HepG2 (cell line): ENCODE data around the gene TOR1B. TPM values are rescaled to one million over a fixed set of nuclear protein-coding genes. Genes with fewer than 3 reads are reported as not detected.

Source experiments
- ATAC-seq: fragments of 200-7000 bp; cut with Tn5 transposase; 3 replicates; pipeline ENCODE4 v1.9.1; 2020; ENCODE audit warnings: mild to moderate bottlenecking, moderate library complexity
- BruUV-seq: library from RNA; stranded (reverse); fragments of 400-500 nt; replicated peaks from 2 replicates; lab custom pipeline; 2021; lab: Mats Ljungman, UMichigan
- CTCF ChIA-PET: fragments of 300-600 bp; formaldehyde crosslinking; extraction: SDS; loops from one replicate; lab custom pipeline; 2021; ENCODE audit warnings: low total read pairs, inconsistent platforms, low intra/inter-chr PET ratio; lab: Yijun Ruan, JAX
- POLR2A ChIA-PET: fragments of 350-600 bp; sonication (Branson Sonifier 250); formaldehyde crosslinking; loops from one replicate; lab custom pipeline; 2020; ENCODE audit warnings: antibody characterized with exemption, inconsistent platforms; lab: Yijun Ruan, JAX
- DNase-seq: peaks from one replicate; pipeline ENCODE4 v3.0.0-alpha.2; 2015; ENCODE audit warnings: low spot score
- FAIRE-seq: peaks from 3 replicates; lab custom pipeline; 2011; peaks lifted over from hg19 to GRCh38; lab: Jason Lieb, UNC
- H2AFZ ChIP-seq: one replicate; pipeline ENCODE4 v1.6.1; 2011; ENCODE audit warnings: low read length, inconsistent platforms
- H3K27ac ChIP-seq: fragments of 300-600 bp; 3 replicates; pipeline ENCODE4 v1.8.0; 2011; ENCODE audit warnings: mixed run types, mild to moderate bottlenecking, mixed read lengths, low read length, inconsistent platforms; ENCODE audit not compliant: insufficient read depth; ENCODE audit errors: extremely low read length
- H3K27me3 ChIP-seq, 2 experiments: fragments of 200-600 bp in 1 of 2; 2 replicates in 1 of 2; 3 replicates in 1 of 2; pipeline versions ENCODE4 v1.6.0 to v1.8.0; 2011; ENCODE audit warnings: low read length in 2 of 2, mild to moderate bottlenecking in 2 of 2, moderate library complexity in 2 of 2, inconsistent platforms in 1 of 2; ENCODE audit not compliant: insufficient read depth in 2 of 2, control insufficient read depth in 1 of 2
- H3K36me3 ChIP-seq, 2 experiments: fragments of 200-600 bp in 1 of 2; replicated peaks in 1 of 2; 2 replicates in 1 of 2; 3 replicates in 1 of 2; pipeline versions ENCODE4 v1.5.1 to v1.8.0; 2011; ENCODE audit warnings: low read length in 2 of 2, inconsistent platforms in 1 of 2; ENCODE audit not compliant: insufficient read depth in 2 of 2, control insufficient read depth in 1 of 2
- H3K4me1 ChIP-seq: 2 replicates; pipeline ENCODE4 v1.5.1; 2012; ENCODE audit warnings: low read length, inconsistent platforms; ENCODE audit not compliant: insufficient read depth
- H3K4me2 ChIP-seq: 2 replicates; pipeline ENCODE4 v1.6.0; 2011; ENCODE audit warnings: low read depth, low read length, inconsistent platforms
- H3K4me3 ChIP-seq, 3 experiments: fragments of 200-600 bp in 1 of 3; sonication (generic), shearing (Covaris generic) in 1 of 3; replicated peaks in 1 of 3; 2 replicates each; pipeline ENCODE4 v1.5.1; 2011 to 2016; ENCODE audit warnings: low read length in 3 of 3, inconsistent platforms in 2 of 3, low read depth in 2 of 3, mild to moderate bottlenecking in 2 of 3, control low read depth in 1 of 3, mixed read lengths in 1 of 3; ENCODE audit not compliant: insufficient read depth in 1 of 3
- H3K79me2 ChIP-seq: one replicate; pipeline ENCODE4 v1.6.1; 2011; ENCODE audit warnings: low read length, inconsistent platforms; ENCODE audit not compliant: insufficient read depth
- H3K9ac ChIP-seq: 2 replicates; pipeline ENCODE4 v1.6.0; 2011; ENCODE audit warnings: mild to moderate bottlenecking, low read depth, low read length, inconsistent platforms; ENCODE audit not compliant: insufficient read depth
- H3K9me3 ChIP-seq: 2 replicates; pipeline ENCODE4 v1.5.1; 2012; ENCODE audit warnings: mild to moderate bottlenecking, low read length
- H4K20me1 ChIP-seq: 2 replicates; pipeline ENCODE4 v1.6.0; 2011; ENCODE audit warnings: inconsistent platforms, mild to moderate bottlenecking, low read length, moderate library complexity; ENCODE audit not compliant: insufficient read depth
- CREB3 ChIP-seq: sonication (generic); formaldehyde crosslinking; IDR thresholded peaks from 2 replicates; pipeline ENCODE4 v1.5.0; 2020; ENCODE audit warnings: missing genetic modification reagents
- HOXA3 ChIP-seq: sonication (generic); formaldehyde crosslinking; IDR thresholded peaks from 2 replicates; pipeline ENCODE4 v1.5.0; 2020; ENCODE audit warnings: missing genetic modification reagents
- KLF12 ChIP-seq: sonication (generic); formaldehyde crosslinking; IDR thresholded peaks from 2 replicates; pipeline ENCODE4 v1.4.0; 2020; ENCODE audit warnings: missing genetic modification reagents, borderline replicate concordance
- MTF2 ChIP-seq: sonication (generic); formaldehyde crosslinking; IDR thresholded peaks from 2 replicates; pipeline ENCODE4 v1.5.0; 2020; ENCODE audit warnings: missing genetic modification reagents, borderline replicate concordance
- PBX2 ChIP-seq: IDR thresholded peaks from 2 replicates; pipeline ENCODE4 v1.6.1; 2016; ENCODE audit warnings: control low read depth
- SMAD3 ChIP-seq: sonication (generic); formaldehyde crosslinking; IDR thresholded peaks from 2 replicates; pipeline ENCODE4 v1.4.0; 2020; ENCODE audit warnings: missing genetic modification reagents
- YEATS2 ChIP-seq: sonication (generic); formaldehyde crosslinking; IDR thresholded peaks from 2 replicates; pipeline ENCODE4 v1.4.0; 2020; ENCODE audit warnings: missing genetic modification reagents, borderline replicate concordance
- ZBTB40 ChIP-seq, 2 experiments: fragments of 450-650 bp in 1 of 2; sonication (generic) in 1 of 2; formaldehyde crosslinking in 1 of 2; IDR thresholded peaks; 2 replicates each; pipeline versions ENCODE4 v1.6.1 to v1.8.0; 2016 to 2022; ENCODE audit warnings: antibody characterized with exemption in 1 of 2, mild to moderate bottlenecking in 1 of 2, missing genetic modification reagents in 1 of 2
- ZBTB46 ChIP-seq: sonication (generic); formaldehyde crosslinking; IDR thresholded peaks from 2 replicates; pipeline ENCODE4 v1.4.0; 2020; ENCODE audit warnings: mild to moderate bottlenecking, missing genetic modification reagents, borderline replicate concordance
- ZNF350 ChIP-seq: sonication (generic); formaldehyde crosslinking; IDR thresholded peaks from 2 replicates; pipeline ENCODE4 v1.4.0; 2020; ENCODE audit warnings: mild to moderate bottlenecking, low read depth, missing genetic modification reagents, borderline replicate concordance
- ZNF383 ChIP-seq: sonication (generic); formaldehyde crosslinking; IDR thresholded peaks from 2 replicates; pipeline ENCODE4 v1.4.0; 2020; ENCODE audit warnings: missing genetic modification reagents, mild to moderate bottlenecking, borderline replicate concordance
- ZNF670 ChIP-seq: sonication (generic); formaldehyde crosslinking; IDR thresholded peaks from 2 replicates; pipeline ENCODE4 v1.8.0; 2022; ENCODE audit warnings: mild to moderate bottlenecking, missing genetic modification reagents, borderline replicate concordance
- WGBS: methylation state at CpG from one replicate; pipeline ENCODE4 v1.1.6; 2017; ENCODE audit warnings: low lambda C conversion rate; 5-methylcytosine and 5-hydroxymethylcytosine counted together
- in situ Hi-C: cut with HindIII; loops from 2 replicates; pipeline ENCODE4 v1.10.0; 2017; ENCODE audit warnings: low pct_unique_long_range_greater_than_20kb; ENCODE audit not compliant: extremely low pct_ligation_motif_present
- intact Hi-C: fragments of 100-400 bp; cut with micrococcal nuclease; formaldehyde crosslinking; loops from one replicate; pipeline ENCODE4 v1.10.0; 2022; ENCODE audit not compliant: unreplicated experiment
- polyA plus RNA-seq, 8 experiments: library from polyadenylated mRNA; depleted of rRNA in 3 of 8; stranded (reverse) in 7 of 8; unstranded in 1 of 8; fragments of >200 nt; fragmentation: Illumina TruSeq in 4 of 8; extraction: Trizol in 4 of 8; gene quantifications; 2 replicates each; pipeline versions ENCODE4 v1.2.1 to v1.2.3, GENCODE V29; 2011 to 2016; ENCODE audit warnings: low read depth in 4 of 8, missing spikeins in 1 of 8, mixed read lengths in 1 of 8; ENCODE audit not compliant: insufficient read depth in 1 of 8
- total RNA-seq, 5 experiments: library from RNA; depleted of rRNA; stranded (reverse); fragments of >200 nt; fragmentation: Illumina TruSeq; extraction: Trizol; gene quantifications; 2 replicates each; pipeline ENCODE4 v1.2.3, GENCODE V29; 2016; ENCODE audit warnings: low read depth in 1 of 5

The TOR1B gene
- total and polyA plus RNA-seq, 2 of the 13 experiments (the other 11 are each of a cell fraction or from before 2014, with no cell fraction given): 18.1 to 21.3 TPM

GRCh38 chr9:129849901-129850300, 46.9 kb downstream of the TOR1B start:
- H3K27me3 ChIP-seq: no peaks in the 10 kb centered on the region
- intact Hi-C loops (no loop called here), in situ Hi-C loops (no loop called here)
- no peak for ATAC-seq
- H3K9ac ChIP-seq: no peak overlapping the region
- peaks cover 3 to 12% of the 10 kb centered on the region in 2 experiments; a peak in 3 of 5 replicates for H3K36me3 ChIP-seq
- no peak for DNase-seq
- no peaks in the 10 kb centered on the region for H3K4me1 ChIP-seq
- H3K4me2 ChIP-seq: no peak overlapping the region
- POLR2A ChIA-PET: no interaction called here
- CTCF ChIA-PET: no interaction called here
- no peaks in the 10 kb centered on the region for H3K79me2 ChIP-seq
- no peak for FAIRE-seq
- no peaks in the 10 kb centered on the region for H3K9me3 ChIP-seq
- H4K20me1 ChIP-seq: no peaks in the 10 kb centered on the region
- 95% methylated on average over 6 of the region's 6 CpGs for WGBS
- no peak overlapping the region for H3K27ac ChIP-seq
- H2AFZ ChIP-seq: no peak overlapping the region
- no TSS peak for BruUV-seq
- H3K4me3 ChIP-seq: no peak overlapping the region
- no peak for TF ChIP-seq MTF2 (CRISPR knock-in tag)
- TF ChIP-seq ZNF670 (CRISPR knock-in tag): no peak
- TF ChIP-seq ZBTB46: no peak
- no peak for TF ChIP-seq ZBTB40 (IDR thresholded peaks at IDR 0.05)
- no peak for TF ChIP-seq ZBTB40 (CRISPR knock-in tag; IDR thresholded peaks at IDR 0.05)
- TF ChIP-seq CREB3 (CRISPR knock-in tag): no peak
- no peak for TF ChIP-seq ZNF350 (CRISPR knock-in tag)
- no peak for TF ChIP-seq KLF12
- no peak for TF ChIP-seq SMAD3 (CRISPR knock-in tag)
- TF ChIP-seq HOXA3: no peak
- no peak for TF ChIP-seq PBX2 (CRISPR knock-in tag)
- no peak for TF ChIP-seq ZNF383 (CRISPR knock-in tag)
- TF ChIP-seq YEATS2: no peak
